Mammary epithelial cell (primary cell): ENCODE results near the gene RIMKLA.

Experiments
- EZH2 ChIP-seq: IDR thresholded peaks from 2 replicates; pipeline ENCODE4 v1.6.1; 2012; ENCODE audit warnings: low read length, inconsistent platforms, borderline replicate concordance
- TF ChIP-seq, protein P1 (sequence below), 2 donors: IDR thresholded peaks in 1 of 2; conservative IDR thresholded peaks in 1 of 2; 2 replicates each; pipeline ENCODE4 v1.5.1; 2011 to 2012; ENCODE audit warnings: inconsistent platforms in 2 of 2, low read length in 2 of 2, mild to moderate bottlenecking in 2 of 2, control low read depth in 1 of 2, low read depth in 1 of 2; ENCODE audit not compliant: insufficient read depth in 1 of 2; ENCODE audit errors: extremely low read depth in 1 of 2

DNA sequence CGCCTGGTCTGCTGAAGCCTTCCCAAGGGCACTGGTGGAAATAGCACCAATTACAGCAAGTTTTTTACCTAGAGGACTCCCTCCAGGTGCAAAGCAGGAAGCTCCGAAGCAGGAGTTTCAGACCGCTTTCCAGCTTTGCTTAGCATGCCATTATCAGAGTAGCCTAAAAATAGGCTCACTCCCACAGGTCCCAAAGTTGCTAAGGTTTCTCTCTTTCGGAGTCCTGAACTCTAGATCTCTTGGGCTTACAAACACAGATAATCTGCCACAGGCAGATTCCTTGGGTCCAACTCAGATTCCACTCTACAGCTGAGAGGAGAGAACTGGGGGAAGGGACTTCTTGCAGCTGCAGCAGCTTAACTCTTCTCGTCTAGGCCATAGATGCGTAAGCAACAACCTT lies 52.8 kb downstream of the RIMKLA start:
- TF ChIP-seq, protein P1, sequence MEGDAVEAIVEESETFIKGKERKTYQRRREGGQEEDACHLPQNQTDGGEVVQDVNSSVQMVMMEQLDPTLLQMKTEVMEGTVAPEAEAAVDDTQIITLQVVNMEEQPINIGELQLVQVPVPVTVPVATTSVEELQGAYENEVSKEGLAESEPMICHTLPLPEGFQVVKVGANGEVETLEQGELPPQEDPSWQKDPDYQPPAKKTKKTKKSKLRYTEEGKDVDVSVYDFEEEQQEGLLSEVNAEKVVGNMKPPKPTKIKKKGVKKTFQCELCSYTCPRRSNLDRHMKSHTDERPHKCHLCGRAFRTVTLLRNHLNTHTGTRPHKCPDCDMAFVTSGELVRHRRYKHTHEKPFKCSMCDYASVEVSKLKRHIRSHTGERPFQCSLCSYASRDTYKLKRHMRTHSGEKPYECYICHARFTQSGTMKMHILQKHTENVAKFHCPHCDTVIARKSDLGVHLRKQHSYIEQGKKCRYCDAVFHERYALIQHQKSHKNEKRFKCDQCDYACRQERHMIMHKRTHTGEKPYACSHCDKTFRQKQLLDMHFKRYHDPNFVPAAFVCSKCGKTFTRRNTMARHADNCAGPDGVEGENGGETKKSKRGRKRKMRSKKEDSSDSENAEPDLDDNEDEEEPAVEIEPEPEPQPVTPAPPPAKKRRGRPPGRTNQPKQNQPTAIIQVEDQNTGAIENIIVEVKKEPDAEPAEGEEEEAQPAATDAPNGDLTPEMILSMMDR (conservative IDR thresholded peaks at IDR 0.05 in 1 of 2, IDR thresholded peaks at IDR 0.05 in 1 of 2; ENCODE audit: extremely low read depth in 1 of 2, insufficient read depth in 1 of 2, low read depth in 1 of 2, low read length in 2 of 2): no peak
- TF ChIP-seq EZH2: no peak
